GM21381 (cell line): ENCODE results near the gene HSF2BP.
"Not testable (repeated sequence)": the region's sequence is repeated elsewhere in the genome, so short reads cannot be mapped to it uniquely, and the experiment has no call there.

Source experiments
- ATAC-seq: cut with Tn5 transposase; IDR thresholded peaks from one replicate; pipeline ENCODE4 v1.9.1; 2021; ENCODE audit warnings: mild to moderate bottlenecking, moderate library complexity; ENCODE audit not compliant: unreplicated experiment

Gene HSF2BP

GRCh38 chr21:43688906-43689305 lies 29.6 kb upstream of the HSF2BP start:
- no peak for ATAC-seq

- no peak for ATAC-seq
Measured at GRCh38 chr21:43687566-43688399, 28.5 kb upstream of the HSF2BP start.

GRCh38 chr21:43686811-43687565 lies 27.7 kb upstream of the HSF2BP start:
- ATAC-seq = no peak

- ATAC-seq = no peak
Measured at GRCh38 chr21:43684424-43684823, 25.1 kb upstream of the HSF2BP start.

GRCh38 chr21:43681650-43682049 lies 22.4 kb upstream of the HSF2BP start:
- no peak for ATAC-seq

- ATAC-seq = not testable (repeated sequence)
Measured at GRCh38 chr21:43680421-43680820, 21.1 kb upstream of the HSF2BP start.

GRCh38 chr21:43679951-43680350 lies 20.7 kb upstream of the HSF2BP start:
- no peak for ATAC-seq

GRCh38 chr21:43676391-43676790 lies 17.1 kb upstream of the HSF2BP start:
- no peak for ATAC-seq

- no peak for ATAC-seq
Measured at GRCh38 chr21:43675871-43676270, 16.6 kb upstream of the HSF2BP start.

- ATAC-seq = no peak
Measured at GRCh38 chr21:43669828-43670605, 10.7 kb upstream of the HSF2BP start.

- ATAC-seq = no peak
Measured at GRCh38 chr21:43667191-43667904, 8.1 kb upstream of the HSF2BP start.

GRCh38 chr21:43665879-43666278 lies 6.6 kb upstream of the HSF2BP start:
- no peak for ATAC-seq

- no peak for ATAC-seq
Measured at GRCh38 chr21:43664358-43664757, 5.1 kb upstream of the HSF2BP start.

GRCh38 chr21:43663033-43663432 lies 3.7 kb upstream of the HSF2BP start:
- ATAC-seq = no peak

- no peak for ATAC-seq
Measured at GRCh38 chr21:43662286-43662685, 3.0 kb upstream of the HSF2BP start.

GRCh38 chr21:43658769-43659135 lies 536 bp downstream of the HSF2BP start:
- ATAC-seq = no peak

GRCh38 chr21:43658088-43658741 lies 1.1 kb downstream of the HSF2BP start:
- no peak for ATAC-seq

- no peak for ATAC-seq
Measured at GRCh38 chr21:43657355-43658087, 1.8 kb downstream of the HSF2BP start.

GRCh38 chr21:43654806-43655489 lies 4.3 kb downstream of the HSF2BP start:
- no peak for ATAC-seq
